Small intestine (tissue), 7 donors: ENCODE data around the gene TANC1. TPM values are rescaled to one million over a fixed set of nuclear protein-coding genes. Genes with fewer than 3 reads are reported as not detected.

Source experiments
- DNase-seq, 2 donors: peaks; one replicate each; pipeline versions ENCODE4 v3.0.0 to v3.0.0-alpha.2; 2013
- FAIRE-seq: peaks from 2 replicates; lab custom pipeline; 2012; peaks lifted over from hg19 to GRCh38; lab: Jason Lieb, UNC
- H3K27ac ChIP-seq, 3 donors: one replicate each; pipeline ENCODE4 v1.5.1; 2013; ENCODE audit warnings: low read length in 2 of 3, mild to moderate bottlenecking in 2 of 3, control low read depth in 1 of 3, inconsistent platforms in 1 of 3, low read depth in 1 of 3, moderate library complexity in 1 of 3
- H3K27me3 ChIP-seq, 3 donors: one replicate each; pipeline ENCODE4 v1.6.1; 2013; ENCODE audit warnings: low read length in 3 of 3, inconsistent platforms in 1 of 3; ENCODE audit not compliant: control insufficient read depth in 3 of 3, insufficient read depth in 3 of 3
- H3K36me3 ChIP-seq, 3 donors: one replicate each; pipeline ENCODE4 v1.6.1; 2013; ENCODE audit warnings: low read length in 3 of 3, inconsistent platforms in 1 of 3, low read depth in 1 of 3, mild to moderate bottlenecking in 1 of 3, moderate library complexity in 1 of 3; ENCODE audit not compliant: control insufficient read depth in 3 of 3, insufficient read depth in 2 of 3
- H3K4me1 ChIP-seq, 3 donors: one replicate each; pipeline ENCODE4 v1.6.1; 2013; ENCODE audit warnings: low read length in 2 of 3, inconsistent platforms in 1 of 3, low read depth in 1 of 3, mild to moderate bottlenecking in 1 of 3, moderate library complexity in 1 of 3; ENCODE audit not compliant: control insufficient read depth in 3 of 3, insufficient read depth in 2 of 3
- H3K4me3 ChIP-seq, 3 donors: one replicate each; pipeline ENCODE4 v1.5.1; 2013; ENCODE audit warnings: low read length in 3 of 3, control low read depth in 1 of 3, inconsistent platforms in 1 of 3, low read depth in 1 of 3, mild to moderate bottlenecking in 1 of 3, moderate library complexity in 1 of 3
- H3K9me3 ChIP-seq, 2 donors: one replicate each; pipeline ENCODE4 v1.6.1; 2013; ENCODE audit warnings: low read depth in 1 of 2, low read length in 1 of 2; ENCODE audit not compliant: control insufficient read depth in 2 of 2, insufficient read depth in 1 of 2
- WGBS, 3 donors: extraction: QIAGEN DNeasy Blood & Tissue Kit; methylation state at CpG; one replicate each; pipeline ENCODE4 v1.1.7; 2013; 5-methylcytosine and 5-hydroxymethylcytosine counted together
- polyA plus RNA-seq, 4 donors: library from polyadenylated mRNA; stranded (reverse) in 3 of 4; unstranded in 1 of 4; fragments of 200-250 nt in 3 of 4; fragments of 120-200 nt in 1 of 4; gene quantifications; one replicate each; pipeline versions ENCODE4 v1.2.1 to v1.2.3, GENCODE V29; 2013
- donor health status: healthy with polysubstance abuse.
- donor health status: control.
- donor health status: control.
- donor health status: Bipolar disorder and iron deficiency.
- donor health status: healthy.

Gene TANC1
- polyA plus RNA-seq, 4 donors, result 7.4 to 14.7 (median 8.8) TPM

- no peaks in the 10 kb centered on the region for H3K27me3 ChIP-seq
- WGBS, 3 donors, result 63 to 69% (median 66%) methylated on average over 6 of the region's 6 CpGs
- H3K4me3 ChIP-seq, result no peak overlapping the region
- H3K36me3 ChIP-seq, result no peaks in the 10 kb centered on the region
- H3K27ac ChIP-seq, result no peak overlapping the region
- peaks cover 0 to 11% (median 3%) of the 10 kb centered on the region in 3 donors for H3K4me1 ChIP-seq
- peaks cover 0 to 10% of the 10 kb centered on the region in 2 donors for H3K9me3 ChIP-seq
- DNase-seq (no peak), FAIRE-seq (no peak)
These were observed 19.3 kb upstream of the TANC1 start for GRCh38 chr2:158948964-158949699.

- DNase-seq (peak in 1 of 2 donors; percentile 16), FAIRE-seq (no peak)
- Histone ChIP-seq H3K4me3 (no peak overlapping the region), H3K36me3 (no peaks in the 10 kb centered on the region), H3K27ac (peak overlapping the region; percentile 62 to 91 (median 73)), H3K4me1 (peaks cover 0 to 18% (median 3%) of the 10 kb centered on the region in 3 donors), H3K27me3 (no peaks in the 10 kb centered on the region), H3K9me3 (no peaks in the 10 kb centered on the region)
- 11 to 25% (median 22%) methylated on average over 4 of the region's 4 CpGs for WGBS, 3 donors
These were observed 15.0 kb upstream of the TANC1 start for GRCh38 chr2:158953454-158953853.

GRCh38 chr2:158953926-158954763 is 14.3 kb upstream of the TANC1 start:
- Histone ChIP-seq H3K9me3 (no peaks in the 10 kb centered on the region), H3K36me3 (no peaks in the 10 kb centered on the region), H3K27ac (peak overlapping the region; percentile 62 to 91 (median 79)), H3K27me3 (no peaks in the 10 kb centered on the region), H3K4me3 (no peak overlapping the region), H3K4me1 (peaks cover 0 to 18% (median 3%) of the 10 kb centered on the region in 3 donors)
- FAIRE-seq (no peak), DNase-seq (peak; percentile 96 to 98)
- 8 to 32% (median 14%) methylated on average over 5 of the region's 5 CpGs for WGBS, 3 donors

- DNase-seq, result no peak
- WGBS, 3 donors, result 52 to 67% (median 58%) methylated on average over 2 of the region's 2 CpGs
- Histone ChIP-seq H3K27me3 (no peaks in the 10 kb centered on the region), H3K4me1 (peaks cover 0 to 18% (median 3%) of the 10 kb centered on the region in 3 donors), H3K9me3 (no peaks in the 10 kb centered on the region), H3K27ac (no peak overlapping the region), H3K4me3 (no peak overlapping the region), H3K36me3 (no peaks in the 10 kb centered on the region)
- no peak for FAIRE-seq
These were observed 12.5 kb upstream of the TANC1 start for GRCh38 chr2:158955842-158956365.

DNA sequence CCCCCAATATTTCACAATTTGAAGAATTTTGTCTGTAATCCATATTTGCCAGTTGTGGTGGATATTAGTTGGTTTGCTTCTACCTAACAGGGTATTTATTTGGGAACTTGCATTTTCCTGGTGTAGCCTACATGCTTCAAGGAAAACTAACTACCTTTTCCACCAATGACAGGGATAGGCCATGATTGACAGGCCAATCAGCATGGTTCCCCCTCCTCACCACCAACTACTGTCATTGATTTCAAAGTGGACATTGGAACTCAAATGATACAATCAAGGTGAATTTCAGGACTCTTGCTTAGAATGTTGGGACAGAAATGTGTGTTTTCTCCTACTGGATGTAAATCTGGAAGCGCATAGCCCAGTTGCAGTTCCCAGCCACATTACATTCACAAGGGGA is 10.1 kb upstream of the TANC1 start:
- 93 to 100% (median 100%) methylated on average over 1 of the region's 1 CpG for WGBS, 3 donors

GRCh38 chr2:158960193-158960592 is 8.2 kb upstream of the TANC1 start:
- no peak overlapping the region for H3K27ac ChIP-seq
- no peak overlapping the region for H3K4me3 ChIP-seq
- FAIRE-seq (no peak), DNase-seq (no peak)
- no peaks in the 10 kb centered on the region for H3K9me3 ChIP-seq
- H3K36me3 ChIP-seq, result no peaks in the 10 kb centered on the region
- WGBS, 3 donors, result 92 to 98% (median 96%) methylated on average over 2 of the region's 2 CpGs
- no peaks in the 10 kb centered on the region for H3K4me1 ChIP-seq
- H3K27me3 ChIP-seq, result no peaks in the 10 kb centered on the region

More for the DNA sequence above, 10.1 kb upstream of the TANC1 start:
- Histone ChIP-seq H3K4me3 (no peak overlapping the region), H3K9me3 (no peaks in the 10 kb centered on the region), H3K4me1 (peaks cover 0 to 14% (median 0%) of the 10 kb centered on the region in 3 donors), H3K36me3 (no peaks in the 10 kb centered on the region), H3K27me3 (no peaks in the 10 kb centered on the region), H3K27ac (no peak overlapping the region)
- FAIRE-seq, result no peak
- DNase-seq, result no peak

GRCh38 chr2:158962074-158962473 is 6.4 kb upstream of the TANC1 start:
- WGBS, 3 donors, result 96 to 100% (median 96%) methylated on average over 1 of the region's 1 CpG
- FAIRE-seq (no peak), DNase-seq (no peak)
- Histone ChIP-seq H3K4me1 (no peaks in the 10 kb centered on the region), H3K4me3 (no peak overlapping the region), H3K9me3 (no peaks in the 10 kb centered on the region), H3K27ac (no peak overlapping the region), H3K36me3 (no peaks in the 10 kb centered on the region), H3K27me3 (no peaks in the 10 kb centered on the region)

DNA sequence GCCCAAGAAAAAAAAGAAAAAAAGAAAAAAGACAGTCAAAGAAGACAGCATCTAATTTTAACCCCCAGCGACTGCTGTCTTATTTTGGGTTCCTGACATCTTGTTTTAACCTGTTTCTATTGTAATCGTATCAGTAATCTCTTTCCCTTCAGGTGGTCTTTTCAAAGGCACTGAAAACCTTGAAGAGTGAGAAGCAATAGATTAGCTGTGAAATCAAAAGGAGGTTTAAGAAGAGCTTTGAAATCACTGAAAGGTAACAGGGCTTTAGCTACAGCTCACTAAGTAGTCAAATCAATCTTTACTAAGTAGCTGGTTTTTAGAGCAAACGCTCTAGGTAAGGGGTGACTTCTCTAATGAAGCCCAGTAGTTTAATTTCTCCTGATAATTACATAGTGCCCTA is 5.4 kb upstream of the TANC1 start:
- Histone ChIP-seq H3K36me3 (no peaks in the 10 kb centered on the region), H3K27ac (no peak overlapping the region), H3K9me3 (no peaks in the 10 kb centered on the region), H3K4me1 (peaks cover 0 to 3% (median 0%) of the 10 kb centered on the region in 3 donors), H3K27me3 (no peaks in the 10 kb centered on the region), H3K4me3 (no peak overlapping the region)
- no peak for FAIRE-seq
- no peak for DNase-seq
- WGBS, 3 donors, result 85 to 89% (median 88%) methylated on average over 3 of the region's 3 CpGs
